Activated B cell treated with CpG ODN at 0.5 μM for 24 hours (primary cell): ENCODE measurements around the gene STEAP2. TPM values are rescaled to one million over a fixed set of nuclear protein-coding genes. Genes with fewer than 3 reads are reported as not detected.

ENCODE experiments used
- ATAC-seq: fragments of 200-7000 bp; cut with Tn5 transposase; one replicate; pipeline ENCODE4 v1.10.0; 2021; ENCODE audit warnings: low read depth, mild to moderate bottlenecking, moderate library complexity
- CTCF ChIA-PET: fragments of 350-600 bp; sonication (Branson Sonifier 250); formaldehyde crosslinking; loops from one replicate; lab custom pipeline; 2021; ENCODE audit warnings: antibody characterized with exemption; lab: Charles Lee
- POLR2A ChIA-PET: fragments of 350-600 bp; sonication (Branson Sonifier 250); formaldehyde crosslinking; loops from one replicate; lab custom pipeline; 2021; ENCODE audit warnings: antibody characterized with exemption; lab: Charles Lee
- DNase-seq: peaks from one replicate; pipeline ENCODE4 v3.0.0; 2022
- H3K27ac Mint-ChIP-seq: one replicate; pipeline ENCODE4 v1.8.0; 2020; ENCODE audit warnings: mixed read lengths
- H3K27me3 Mint-ChIP-seq: one replicate; pipeline ENCODE4 v1.8.0; 2021; ENCODE audit warnings: mixed read lengths
- H3K36me3 Mint-ChIP-seq: one replicate; pipeline ENCODE4 v1.8.0; 2021; ENCODE audit warnings: low read depth, mixed read lengths
- H3K4me1 Mint-ChIP-seq: one replicate; pipeline ENCODE4 v1.8.0; 2021; ENCODE audit warnings: mixed read lengths
- H3K4me3 Mint-ChIP-seq: one replicate; pipeline ENCODE4 v1.8.0; 2020; ENCODE audit warnings: mild to moderate bottlenecking, mixed read lengths
- H3K9me3 Mint-ChIP-seq: one replicate; pipeline ENCODE4 v1.8.0; 2020; ENCODE audit warnings: mixed read lengths
- CTCF ChIP-seq: fragments of 200-600 bp; IDR thresholded peaks from one replicate; pipeline ENCODE4 v1.8.0; 2022; ENCODE audit warnings: antibody characterized with exemption, mild to moderate bottlenecking
- intact Hi-C: fragments of 100-400 bp; cut with micrococcal nuclease; formaldehyde crosslinking; loops from one replicate; pipeline ENCODE4 v1.15.1; 2024
- total RNA-seq: library from RNA; stranded (reverse); gene quantifications from 2 replicates; pipeline ENCODE4 v1.2.3, GENCODE V29; 2022

The STEAP2 gene
- total RNA-seq, 1 donor from 2014 or later: not detected

- Mint-ChIP-seq H3K36me3 (no peaks in the 10 kb centered on the region), H3K27ac (no peak overlapping the region), H3K4me3 (no peak overlapping the region), H3K27me3 (peaks cover 12% of the 10 kb centered on the region), H3K9me3 (no peaks in the 10 kb centered on the region), H3K4me1 (peaks cover 7% of the 10 kb centered on the region)
- ATAC-seq (no peak), DNase-seq (no peak)
- CTCF ChIA-PET: no interaction called here
- TF ChIP-seq CTCF: no peak
- POLR2A ChIA-PET: no interaction called here
- intact Hi-C loops: no loop called here
Observed at GRCh38 chr7:90209776-90210175, 1.8 kb upstream of the STEAP2 start.

GRCh38 chr7:90210475-90210874 lies 1.1 kb upstream of the STEAP2 start:
- intact Hi-C loops: no loop called here
- CTCF ChIA-PET: interaction anchor here (1.5 kb wide), 1 partner anchor 22 kb away, joined by 3 read pairs; no protein-coding TSS in a partner anchor
- POLR2A ChIA-PET: no interaction called here
- Mint-ChIP-seq H3K27me3 (peaks cover 12% of the 10 kb centered on the region), H3K27ac (no peak overlapping the region), H3K36me3 (no peaks in the 10 kb centered on the region), H3K4me1 (peaks cover 7% of the 10 kb centered on the region), H3K4me3 (no peak overlapping the region), H3K9me3 (no peaks in the 10 kb centered on the region)
- TF ChIP-seq CTCF: no peak
- DNase-seq (no peak), ATAC-seq (no peak)

- no peaks in the 10 kb centered on the region for H3K9me3 Mint-ChIP-seq
- H3K4me3 Mint-ChIP-seq: peak overlapping the region; percentile 50
Observed at GRCh38 chr7:90210981-90211380, 559 bp upstream of the STEAP2 start.

GRCh38 chr7:90212149-90212495 lies 582 bp downstream of the STEAP2 start:
- H3K27me3 Mint-ChIP-seq: peaks cover 15% of the 10 kb centered on the region
- CTCF ChIA-PET: interaction anchor here (1.1 to 1.5 kb wide), 3 partner anchors 20 to 216 kb away, joined by 3 read pairs; partner anchors contain the start of gene STEAP1
- intact Hi-C loops: no loop called here
- no peak overlapping the region for H3K27ac Mint-ChIP-seq
- no peak for TF ChIP-seq CTCF
- POLR2A ChIA-PET: no interaction called here
- DNase-seq: no peak
- H3K9me3 Mint-ChIP-seq: no peaks in the 10 kb centered on the region
- ATAC-seq: no peak
- peaks cover 6% of the 10 kb centered on the region for H3K4me1 Mint-ChIP-seq
- H3K36me3 Mint-ChIP-seq: no peaks in the 10 kb centered on the region
- H3K4me3 Mint-ChIP-seq: no peak overlapping the region

More at GRCh38 chr7:90210981-90211380, 559 bp upstream of the STEAP2 start:
- ATAC-seq (no peak), DNase-seq (no peak)
- Mint-ChIP-seq H3K36me3 (no peaks in the 10 kb centered on the region), H3K27me3 (peaks cover 12% of the 10 kb centered on the region), H3K27ac (no peak overlapping the region), H3K4me1 (peaks cover 7% of the 10 kb centered on the region)
- POLR2A ChIA-PET: no interaction called here
- TF ChIP-seq CTCF: no peak
- CTCF ChIA-PET: interaction anchor here (1.1 to 1.5 kb wide), 3 partner anchors 21 to 217 kb away, joined by 3 read pairs; partner anchors contain the start of gene STEAP1
- intact Hi-C loops: loop anchor here (1.0 kb wide), 1 partner anchor 57 kb away; the partner anchor contains the start of gene STEAP1

- Mint-ChIP-seq H3K27ac (no peak overlapping the region), H3K9me3 (peaks cover 6% of the 10 kb centered on the region), H3K4me3 (no peak overlapping the region), H3K36me3 (no peaks in the 10 kb centered on the region), H3K27me3 (peaks cover 15% of the 10 kb centered on the region), H3K4me1 (peaks cover 5% of the 10 kb centered on the region)
- no peak for TF ChIP-seq CTCF
- intact Hi-C loops: no loop called here
- no peak for ATAC-seq
- ChIA-PET CTCF (no interaction called here), POLR2A (no interaction called here)
- DNase-seq: no peak
Observed at GRCh38 chr7:90213521-90213920, 2.0 kb downstream of the STEAP2 start.
